ENCODE data around the gene NAALADL2.

Gene NAALADL2

DNA sequence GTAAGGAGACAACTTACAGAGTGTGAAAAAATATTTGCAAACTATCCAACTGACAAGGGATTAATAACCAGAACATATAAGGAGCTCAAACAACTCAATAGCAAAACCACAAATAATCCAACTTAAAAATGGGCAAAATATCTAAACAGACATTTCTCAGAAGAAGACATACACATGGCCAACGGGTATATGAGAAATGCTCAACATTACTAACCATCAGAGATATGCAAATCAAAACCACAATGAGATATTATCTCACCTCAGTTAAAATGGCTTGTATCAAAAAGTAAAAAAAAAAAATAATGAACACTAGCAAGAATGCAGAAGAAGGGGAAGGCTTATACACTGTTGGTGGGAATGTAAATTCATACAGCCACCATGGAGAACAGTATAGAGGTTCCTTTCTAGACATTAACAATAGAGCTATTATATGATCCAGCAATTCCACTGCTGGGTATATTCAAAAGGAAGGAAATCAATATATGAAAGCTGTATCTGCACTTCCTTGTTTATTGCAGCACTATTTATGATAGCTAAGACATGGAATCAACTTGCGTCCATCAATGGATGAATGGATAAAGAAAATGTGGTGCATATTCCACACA, 998.6 kb downstream of the NAALADL2 start:
- no peak overlapping the region for H3K4me3 ChIP-seq (ENCODE audit: low read length)
- DNase-seq (ENCODE audit: low read depth): no peak
- TF ChIP-seq, protein P1, sequence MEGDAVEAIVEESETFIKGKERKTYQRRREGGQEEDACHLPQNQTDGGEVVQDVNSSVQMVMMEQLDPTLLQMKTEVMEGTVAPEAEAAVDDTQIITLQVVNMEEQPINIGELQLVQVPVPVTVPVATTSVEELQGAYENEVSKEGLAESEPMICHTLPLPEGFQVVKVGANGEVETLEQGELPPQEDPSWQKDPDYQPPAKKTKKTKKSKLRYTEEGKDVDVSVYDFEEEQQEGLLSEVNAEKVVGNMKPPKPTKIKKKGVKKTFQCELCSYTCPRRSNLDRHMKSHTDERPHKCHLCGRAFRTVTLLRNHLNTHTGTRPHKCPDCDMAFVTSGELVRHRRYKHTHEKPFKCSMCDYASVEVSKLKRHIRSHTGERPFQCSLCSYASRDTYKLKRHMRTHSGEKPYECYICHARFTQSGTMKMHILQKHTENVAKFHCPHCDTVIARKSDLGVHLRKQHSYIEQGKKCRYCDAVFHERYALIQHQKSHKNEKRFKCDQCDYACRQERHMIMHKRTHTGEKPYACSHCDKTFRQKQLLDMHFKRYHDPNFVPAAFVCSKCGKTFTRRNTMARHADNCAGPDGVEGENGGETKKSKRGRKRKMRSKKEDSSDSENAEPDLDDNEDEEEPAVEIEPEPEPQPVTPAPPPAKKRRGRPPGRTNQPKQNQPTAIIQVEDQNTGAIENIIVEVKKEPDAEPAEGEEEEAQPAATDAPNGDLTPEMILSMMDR (conservative IDR thresholded peaks at IDR 0.05; ENCODE audit: low read depth, low read length): no peak

Measured in retinal pigment epithelial cell (primary cell).